IMR-90 (cell line): ENCODE data around the gene CAMP. TPM values are rescaled to one million over a fixed set of nuclear protein-coding genes. Genes with fewer than 3 reads are reported as not detected.

Experiments used
- ATAC-seq: fragments of 200-7000 bp; cut with Tn5 transposase; 2 replicates; pipeline ENCODE4 v1.9.1; 2020; ENCODE audit warnings: low read depth, mild to moderate bottlenecking, moderate library complexity
- BruUV-seq: library from RNA; stranded (reverse); fragments of 400-500 nt; replicated peaks from 2 replicates; lab custom pipeline; 2021; lab: Mats Ljungman, UMichigan
- CTCF ChIA-PET: fragments of 300-600 bp; formaldehyde crosslinking; extraction: SDS; loops from one replicate; lab custom pipeline; 2021; ENCODE audit warnings: antibody characterized with exemption; lab: Yijun Ruan, JAX
- POLR2A ChIA-PET: fragments of 300-600 bp; sonication (Branson Sonifier 250); formaldehyde crosslinking; loops from one replicate; lab custom pipeline; 2022; ENCODE audit warnings: antibody characterized with exemption; ENCODE audit not compliant: unreplicated experiment; lab: Charles Lee
- DNase-seq: peaks from one replicate; pipeline ENCODE4 v3.0.0; 2013
- H2AFZ ChIP-seq: replicated peaks from 2 replicates; pipeline ENCODE3; 2013; ENCODE audit warnings: low read length, mild to moderate bottlenecking; ENCODE audit not compliant: poor library complexity
- H2AK5ac ChIP-seq: 2 replicates; pipeline ENCODE4 v1.6.1; 2013; ENCODE audit warnings: low read depth, low read length, inconsistent platforms
- H2AK9ac ChIP-seq: replicated peaks from 2 replicates; pipeline ENCODE3; 2013; ENCODE audit warnings: mild to moderate bottlenecking, low read depth, low read length, moderate library complexity; ENCODE audit not compliant: poor library complexity
- H2BK120ac ChIP-seq: 2 replicates; pipeline ENCODE4 v1.6.1; 2013; ENCODE audit warnings: low read depth, low read length, inconsistent platforms
- H2BK15ac ChIP-seq: 3 replicates; pipeline ENCODE4 v1.6.1; 2013; ENCODE audit warnings: low read depth, low read length, inconsistent platforms
- H2BK20ac ChIP-seq: 2 replicates; pipeline ENCODE4 v1.6.1; 2013; ENCODE audit warnings: low read depth, mild to moderate bottlenecking, inconsistent platforms, low read length, moderate library complexity
- H2BK5ac ChIP-seq: 2 replicates; pipeline ENCODE4 v1.6.1; 2013; ENCODE audit warnings: mild to moderate bottlenecking, low read depth, low read length, inconsistent platforms; ENCODE audit not compliant: poor library complexity, severe bottlenecking
- H3K14ac ChIP-seq: replicated peaks from 2 replicates; pipeline ENCODE4 v1.6.1; 2013; ENCODE audit warnings: low read depth, low read length, inconsistent platforms
- H3K18ac ChIP-seq: 2 replicates; pipeline ENCODE4 v1.6.1; 2013; ENCODE audit warnings: low read depth, low read length, control low read depth
- H3K23ac ChIP-seq: 2 replicates; pipeline ENCODE4 v1.6.1; 2013; ENCODE audit warnings: low read depth, low read length, inconsistent platforms
- H3K27ac ChIP-seq: 2 replicates; pipeline ENCODE4 v1.5.1; 2013; ENCODE audit warnings: mild to moderate bottlenecking, control low read depth, low read length; ENCODE audit not compliant: insufficient read depth
- H3K27me3 ChIP-seq: 2 replicates; pipeline ENCODE4 v1.6.1; 2013; ENCODE audit warnings: low read length; ENCODE audit not compliant: control insufficient read depth, insufficient read depth
- H3K36me3 ChIP-seq: 2 replicates; pipeline ENCODE4 v1.6.1; 2013; ENCODE audit warnings: low read length, mixed read lengths; ENCODE audit not compliant: control insufficient read depth, insufficient read depth
- H3K4ac ChIP-seq: 2 replicates; pipeline ENCODE4 v1.6.1; 2013; ENCODE audit warnings: low read depth, low read length, inconsistent platforms
- H3K4me1 ChIP-seq: 2 replicates; pipeline ENCODE4 v1.6.1; 2013; ENCODE audit warnings: low read length, mixed read lengths; ENCODE audit not compliant: control insufficient read depth, insufficient read depth
- H3K4me2 ChIP-seq: 2 replicates; pipeline ENCODE4 v1.6.1; 2013; ENCODE audit warnings: low read depth, mild to moderate bottlenecking, control low read depth, low read length, moderate library complexity
- H3K4me3 ChIP-seq: 2 replicates; pipeline ENCODE4 v1.5.1; 2013; ENCODE audit warnings: low read depth, mild to moderate bottlenecking, control low read depth, low read length, moderate library complexity; ENCODE audit not compliant: insufficient read depth
- H3K56ac ChIP-seq: 2 replicates; pipeline ENCODE4 v1.6.1; 2013; ENCODE audit warnings: low read length, inconsistent platforms; ENCODE audit not compliant: insufficient read depth; ENCODE audit errors: extremely low read depth
- H3K79me1 ChIP-seq, 2 experiments: 2 replicates each; pipeline ENCODE4 v1.6.1; 2013; ENCODE audit warnings: low read length in 2 of 2, inconsistent platforms in 1 of 2, low read depth in 1 of 2
- H3K9ac ChIP-seq: 2 replicates; pipeline ENCODE4 v1.6.1; 2013; ENCODE audit warnings: low read depth, low read length, control low read depth
- H3K9me1 ChIP-seq: 2 replicates; pipeline ENCODE4 v1.6.1; 2013; ENCODE audit warnings: low read length, inconsistent platforms; ENCODE audit not compliant: insufficient read depth
- H3K9me3 ChIP-seq: 2 replicates; pipeline ENCODE4 v1.6.1; 2013; ENCODE audit warnings: low read length; ENCODE audit not compliant: control insufficient read depth, insufficient read depth
- H4K20me1 ChIP-seq: 2 replicates; pipeline ENCODE4 v1.6.1; 2013; ENCODE audit warnings: low read length, inconsistent platforms; ENCODE audit not compliant: insufficient read depth
- H4K5ac ChIP-seq: 2 replicates; pipeline ENCODE4 v1.6.1; 2013; ENCODE audit warnings: mild to moderate bottlenecking, low read depth, low read length, control low read depth
- H4K8ac ChIP-seq, 2 experiments: 2 replicates each; pipeline ENCODE4 v1.6.1; 2013; ENCODE audit warnings: low read depth in 2 of 2, low read length in 2 of 2, control low read depth in 1 of 2, inconsistent platforms in 1 of 2
- H4K91ac ChIP-seq: 2 replicates; pipeline ENCODE4 v1.6.1; 2013; ENCODE audit warnings: low read depth, low read length, inconsistent platforms; ENCODE audit not compliant: insufficient read depth
- CEBPB ChIP-seq: IDR thresholded peaks from 2 replicates; pipeline ENCODE4 v1.6.1; 2012; ENCODE audit warnings: low read depth, low read length, improper control_type of control experiment
- MAZ ChIP-seq: IDR thresholded peaks from 2 replicates; pipeline ENCODE4 v1.6.1; 2012; ENCODE audit warnings: low read depth, mild to moderate bottlenecking, low read length, improper control_type of control experiment, moderate library complexity, borderline replicate concordance
- NFE2L2 ChIP-seq: fragments of 150-350 bp; IDR thresholded peaks from 2 replicates; pipeline ENCODE4 v1.6.1; 2016; ENCODE audit warnings: low read depth, mild to moderate bottlenecking, low read length
- POLR2A ChIP-seq: IDR thresholded peaks from 2 replicates; pipeline ENCODE4 v1.6.1; 2012; ENCODE audit warnings: mild to moderate bottlenecking, low read depth, low read length
- RAD21 ChIP-seq: IDR thresholded peaks from 2 replicates; pipeline ENCODE4 v1.6.1; 2012; ENCODE audit warnings: low read length, improper control_type of control experiment
- RCOR1 ChIP-seq: IDR thresholded peaks from 2 replicates; pipeline ENCODE4 v1.6.1; 2012; ENCODE audit warnings: mild to moderate bottlenecking, low read length, improper control_type of control experiment; ENCODE audit not compliant: insufficient replicate concordance
- RFX5 ChIP-seq: IDR thresholded peaks from 2 replicates; pipeline ENCODE4 v1.8.0; 2012; ENCODE audit warnings: low read depth, mild to moderate bottlenecking, low read length, moderate library complexity
- WGBS, 2 experiments: methylation state at CpG; one replicate each; pipeline versions ENCODE4 v1.1.5 to v1.1.7; 2013; ENCODE audit warnings: missing lambda C conversion rate in 2 of 2; ENCODE audit not compliant: insufficient read length in 1 of 2; ENCODE audit errors: extremely low coverage in 2 of 2; 5-methylcytosine and 5-hydroxymethylcytosine counted together
- dilution Hi-C: fragments of 300-500 bp; cut with HindIII; formaldehyde crosslinking; loops from one replicate; pipeline ENCODE4 v1.14.3; 2018; ENCODE audit warnings: low sequenced_read_pairs; ENCODE audit not compliant: unreplicated experiment
- in situ Hi-C: fragments of 300-500 bp; cut with MboI; formaldehyde crosslinking; loops from 3 replicates; pipeline ENCODE4 v1.14.3; 2019; ENCODE audit warnings: low sequenced_read_pairs, inconsistent platforms, mixed read lengths
- intact Hi-C: fragments of 100-400 bp; cut with micrococcal nuclease; formaldehyde crosslinking; loops from 2 replicates; pipeline ENCODE4 v1.10.0; 2022
- polyA plus RNA-seq, 3 experiments: library from polyadenylated mRNA; depleted of rRNA; stranded (reverse); fragments of >200 nt; gene quantifications; 2 replicates each; pipeline ENCODE4 v1.2.3, GENCODE V29; 2012; ENCODE audit warnings: low replicate concordance in 1 of 3
- total RNA-seq: library from RNA; depleted of rRNA; stranded (reverse); fragments of >200 nt; gene quantifications from 2 replicates; pipeline ENCODE4 v1.2.3, GENCODE V29; 2012
- TF ChIP-seq, protein P1 (sequence below): conservative IDR thresholded peaks from 2 replicates; pipeline ENCODE4 v1.5.1; 2012; ENCODE audit warnings: mild to moderate bottlenecking, low read depth, low read length, improper control_type of control experiment
- TF ChIP-seq, protein P2 (sequence below): fragments of 150-350 bp; IDR thresholded peaks from 2 replicates; pipeline ENCODE4 v1.6.1; 2017; ENCODE audit warnings: mild to moderate bottlenecking, antibody characterized with exemption, low read length, low read depth

Gene CAMP
- total and polyA plus RNA-seq, 2 of the 4 experiments (the other 2 are of a cell fraction), result not detected

DNA sequence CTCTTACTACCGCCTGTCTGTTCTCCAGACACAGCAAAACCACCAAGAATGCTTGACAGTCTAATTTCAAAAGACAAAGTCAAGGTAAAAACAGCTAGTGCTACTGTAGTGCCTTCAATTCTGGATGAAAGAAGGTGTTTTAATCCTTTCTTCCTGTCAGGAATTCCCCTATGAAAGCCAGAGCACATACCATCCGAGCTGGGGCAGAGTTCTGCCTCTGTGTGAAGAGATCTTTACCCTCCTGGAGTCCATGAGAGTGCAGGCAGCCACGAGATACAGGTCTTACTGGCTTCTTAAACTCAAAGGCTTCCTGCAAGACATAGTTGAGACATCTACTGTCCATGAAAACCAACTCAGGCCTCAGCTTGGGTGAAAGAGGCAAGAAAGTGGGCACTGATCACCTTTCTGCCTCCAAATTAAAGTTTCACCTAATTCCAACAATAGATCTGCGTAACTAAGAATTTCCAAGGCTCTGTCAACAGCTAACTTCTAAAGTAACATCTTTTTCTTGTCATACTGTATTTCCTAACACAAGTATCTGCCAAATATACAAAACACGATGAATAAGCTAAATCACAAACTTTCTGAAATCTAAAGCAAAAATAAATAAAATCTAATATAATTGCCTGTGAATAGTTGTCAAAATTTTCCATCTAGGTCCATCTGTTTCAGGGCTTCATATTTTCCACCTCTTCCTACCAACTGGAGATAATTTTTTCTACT lies 42.6 kb upstream of the CAMP start:
- no peak overlapping the region for H3K9ac ChIP-seq
- POLR2A ChIA-PET, result no interaction called here
- H2AK9ac ChIP-seq, result no peak overlapping the region
- no peak for DNase-seq
- peaks cover 26 to 38% of the 10 kb centered on the region in 2 experiments for H3K79me1 ChIP-seq
- H3K9me3 ChIP-seq, result no peaks in the 10 kb centered on the region
- CTCF ChIA-PET, result no interaction called here
- no peak overlapping the region for H2AK5ac ChIP-seq
- 0 out of 2 replicates have a peak, but pooled peaks cover 3% of the 10 kb centered on the region for H4K20me1 ChIP-seq
- H2BK120ac ChIP-seq, result no peak overlapping the region
- no peak overlapping the region for H4K91ac ChIP-seq
- no TSS peak for BruUV-seq
- H3K27me3 ChIP-seq, result no peaks in the 10 kb centered on the region
- dilution Hi-C loops, result no loop called here
- no peak for ATAC-seq
- H3K18ac ChIP-seq, result no peak overlapping the region
- no peak overlapping the region for H3K4ac ChIP-seq
- H3K14ac ChIP-seq, result no peak overlapping the region
- H4K5ac ChIP-seq, result no peak overlapping the region
- H3K23ac ChIP-seq, result peak overlapping the region; percentile 72; the same call in 1 of the 2 replicates
- no peak overlapping the region for H3K4me3 ChIP-seq
- peaks cover 2% of the 10 kb centered on the region; the same call in 1 of the 2 replicates for H3K9me1 ChIP-seq
- peak overlapping the region in 1 of 2 experiments; percentile 46; a peak in 1 of 4 replicates for H4K8ac ChIP-seq
- H3K4me2 ChIP-seq, result no peak overlapping the region
- H2BK15ac ChIP-seq, result no peak overlapping the region
- no peak overlapping the region for H2BK5ac ChIP-seq
- WGBS, 2 experiments, result no CpG with 5 or more reads among the region's 5 CpGs
- TF ChIP-seq POLR2A (no peak), RCOR1 (no peak), NFE2L2 (no peak), MAZ (no peak), RFX5 (no peak), RAD21 (no peak), CEBPB (no peak)
- TF ChIP-seq, protein P1, sequence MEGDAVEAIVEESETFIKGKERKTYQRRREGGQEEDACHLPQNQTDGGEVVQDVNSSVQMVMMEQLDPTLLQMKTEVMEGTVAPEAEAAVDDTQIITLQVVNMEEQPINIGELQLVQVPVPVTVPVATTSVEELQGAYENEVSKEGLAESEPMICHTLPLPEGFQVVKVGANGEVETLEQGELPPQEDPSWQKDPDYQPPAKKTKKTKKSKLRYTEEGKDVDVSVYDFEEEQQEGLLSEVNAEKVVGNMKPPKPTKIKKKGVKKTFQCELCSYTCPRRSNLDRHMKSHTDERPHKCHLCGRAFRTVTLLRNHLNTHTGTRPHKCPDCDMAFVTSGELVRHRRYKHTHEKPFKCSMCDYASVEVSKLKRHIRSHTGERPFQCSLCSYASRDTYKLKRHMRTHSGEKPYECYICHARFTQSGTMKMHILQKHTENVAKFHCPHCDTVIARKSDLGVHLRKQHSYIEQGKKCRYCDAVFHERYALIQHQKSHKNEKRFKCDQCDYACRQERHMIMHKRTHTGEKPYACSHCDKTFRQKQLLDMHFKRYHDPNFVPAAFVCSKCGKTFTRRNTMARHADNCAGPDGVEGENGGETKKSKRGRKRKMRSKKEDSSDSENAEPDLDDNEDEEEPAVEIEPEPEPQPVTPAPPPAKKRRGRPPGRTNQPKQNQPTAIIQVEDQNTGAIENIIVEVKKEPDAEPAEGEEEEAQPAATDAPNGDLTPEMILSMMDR, result no peak
- TF ChIP-seq, protein P2, sequence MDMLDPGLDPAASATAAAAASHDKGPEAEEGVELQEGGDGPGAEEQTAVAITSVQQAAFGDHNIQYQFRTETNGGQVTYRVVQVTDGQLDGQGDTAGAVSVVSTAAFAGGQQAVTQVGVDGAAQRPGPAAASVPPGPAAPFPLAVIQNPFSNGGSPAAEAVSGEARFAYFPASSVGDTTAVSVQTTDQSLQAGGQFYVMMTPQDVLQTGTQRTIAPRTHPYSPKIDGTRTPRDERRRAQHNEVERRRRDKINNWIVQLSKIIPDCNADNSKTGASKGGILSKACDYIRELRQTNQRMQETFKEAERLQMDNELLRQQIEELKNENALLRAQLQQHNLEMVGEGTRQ, result no peak
- H3K27ac ChIP-seq, result no peak overlapping the region
- intact Hi-C loops, result no loop called here
- peaks cover 24% of the 10 kb centered on the region for H3K36me3 ChIP-seq
- H3K4me1 ChIP-seq, result no peaks in the 10 kb centered on the region
- no peak overlapping the region for H3K56ac ChIP-seq
- in situ Hi-C loops, result no loop called here
- H2BK20ac ChIP-seq, result no peak overlapping the region
- no peak overlapping the region for H2AFZ ChIP-seq
